ENCODE data around the gene VPS51.

The VPS51 gene

GRCh38 chr11:65077451-65077850 is 18.6 kb upstream of the VPS51 start:
- DNase-seq = no peak

GRCh38 chr11:65078151-65078550 is 17.9 kb upstream of the VPS51 start:
- DNase-seq = peak; percentile 85

- no peak for DNase-seq
These were observed 17.1 kb upstream of the VPS51 start for GRCh38 chr11:65078786-65079342.

- DNase-seq = no peak
These were observed 12.7 kb upstream of the VPS51 start for GRCh38 chr11:65083134-65083833.

DNA sequence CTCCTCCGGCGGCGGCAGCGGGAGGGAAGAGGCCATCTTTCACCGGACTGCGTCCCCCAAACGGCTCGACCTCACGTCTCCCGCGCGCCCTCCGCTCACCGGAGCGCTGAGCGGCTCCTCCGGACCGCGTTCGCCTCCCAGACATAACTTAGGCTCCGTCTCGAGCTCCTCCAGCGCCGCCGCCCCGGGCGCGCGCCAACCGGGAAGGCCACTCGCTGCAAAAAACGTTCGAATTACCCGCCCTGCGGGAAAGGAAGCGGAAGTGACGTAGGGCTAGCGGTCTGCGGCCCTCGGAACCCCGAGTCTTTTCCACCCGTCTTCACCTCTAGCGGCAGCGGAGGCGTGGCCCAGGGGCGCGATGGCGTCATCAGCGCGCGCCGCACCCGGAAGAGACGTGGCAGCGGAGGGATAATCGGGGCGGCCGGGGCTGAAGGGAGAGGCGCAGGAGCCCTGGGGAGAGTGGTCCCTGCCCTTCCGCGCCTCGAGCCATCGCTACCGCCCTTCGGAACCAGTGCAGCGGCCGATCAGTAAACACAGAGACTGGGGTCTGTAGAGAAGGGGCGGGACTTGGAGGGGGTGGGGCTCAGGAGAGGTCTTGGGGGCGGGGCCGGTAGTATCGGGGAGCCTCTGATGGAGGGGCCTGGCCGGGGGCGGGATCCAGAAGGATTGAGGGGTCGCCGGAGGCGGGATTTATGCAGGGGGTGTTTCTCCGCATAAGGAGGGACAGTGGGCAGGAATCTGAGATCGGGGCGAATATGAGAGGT is 12.0 kb upstream of the VPS51 start, which contains the start of the genes CDCA5 and ZFPL1:
Gene CDCA5 (minus strand): TSS at position 207 of the 764 bp plus-strand sequence. CDS start 62 bp downstream, at position 145.
Gene ZFPL1 (plus strand): TSS at position 389 of the 764 bp plus-strand sequence. CDS start 477 bp downstream, outside the sequence.
- peak; percentile 96 for DNase-seq

GRCh38 chr11:65084598-65085375 is 11.2 kb upstream of the VPS51 start:
- no peak for DNase-seq

- DNase-seq = no peak
These were observed 10.6 kb upstream of the VPS51 start for GRCh38 chr11:65085446-65085845.

GRCh38 chr11:65086809-65087208 is 9.2 kb upstream of the VPS51 start:
- DNase-seq = no peak

DNA sequence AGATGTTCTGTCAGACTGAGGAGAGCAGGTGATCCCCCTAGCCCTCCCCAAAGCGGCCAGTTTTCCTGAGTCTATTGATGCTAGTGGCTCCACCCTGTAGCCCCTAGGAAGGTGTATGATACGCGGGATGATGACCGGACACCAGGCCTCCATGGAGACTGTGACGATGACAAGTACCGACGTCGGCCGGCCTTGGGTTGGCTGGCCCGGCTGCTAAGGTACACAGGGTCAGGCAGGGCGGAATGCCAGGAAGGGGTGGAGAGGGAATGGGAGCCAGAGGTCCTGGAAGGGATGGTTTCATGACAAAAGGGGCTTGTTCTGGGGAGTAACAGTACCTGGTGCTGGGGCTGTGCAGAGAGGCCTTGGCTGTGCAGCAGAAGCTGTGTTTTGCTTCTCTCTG is 8.8 kb upstream of the VPS51 start:
- no peak for DNase-seq

DNA sequence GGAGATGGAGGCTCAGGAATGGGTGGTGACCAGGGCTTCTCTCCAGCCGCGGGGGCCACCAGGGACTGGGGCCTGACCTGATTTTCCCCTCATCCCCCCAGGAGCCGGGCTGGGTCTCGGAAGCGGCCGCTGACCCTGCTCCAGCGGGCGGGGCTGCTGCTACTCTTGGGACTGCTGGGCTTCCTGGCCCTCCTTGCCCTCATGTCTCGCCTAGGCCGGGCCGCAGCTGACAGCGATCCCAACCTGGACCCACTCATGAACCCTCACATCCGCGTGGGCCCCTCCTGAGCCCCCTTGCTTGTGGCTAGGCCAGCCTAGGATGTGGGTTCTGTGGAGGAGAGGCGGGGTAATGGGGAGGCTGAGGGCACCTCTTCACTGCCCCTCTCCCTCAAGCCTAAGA is 8.2 kb upstream of the VPS51 start:
- no peak for DNase-seq

GRCh38 chr11:65089621-65090020 is 6.4 kb upstream of the VPS51 start:
- no peak for DNase-seq

DNA sequence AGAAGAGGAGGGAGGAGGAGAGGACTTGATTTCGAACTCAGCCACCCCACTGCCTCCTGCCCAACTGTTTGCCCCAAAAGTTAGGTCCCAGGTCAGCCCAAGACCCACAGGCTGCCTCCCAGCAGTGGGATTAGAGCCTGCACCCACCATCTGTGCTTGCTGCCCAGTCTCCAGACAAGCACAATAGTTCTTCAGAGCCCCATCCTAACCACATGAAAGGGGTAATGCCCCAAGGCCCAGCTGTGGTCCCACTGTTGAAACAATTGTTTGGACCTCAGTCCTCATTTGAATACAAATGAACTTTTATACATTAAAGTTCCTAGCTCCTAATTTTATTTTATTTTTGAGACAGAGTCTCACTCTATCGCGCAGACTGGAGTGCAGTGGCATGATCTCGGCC is 5.4 kb upstream of the VPS51 start:
- DNase-seq = no peak

- DNase-seq = no peak
These were observed 587 bp upstream of the VPS51 start for GRCh38 chr11:65095427-65095826.

DNA sequence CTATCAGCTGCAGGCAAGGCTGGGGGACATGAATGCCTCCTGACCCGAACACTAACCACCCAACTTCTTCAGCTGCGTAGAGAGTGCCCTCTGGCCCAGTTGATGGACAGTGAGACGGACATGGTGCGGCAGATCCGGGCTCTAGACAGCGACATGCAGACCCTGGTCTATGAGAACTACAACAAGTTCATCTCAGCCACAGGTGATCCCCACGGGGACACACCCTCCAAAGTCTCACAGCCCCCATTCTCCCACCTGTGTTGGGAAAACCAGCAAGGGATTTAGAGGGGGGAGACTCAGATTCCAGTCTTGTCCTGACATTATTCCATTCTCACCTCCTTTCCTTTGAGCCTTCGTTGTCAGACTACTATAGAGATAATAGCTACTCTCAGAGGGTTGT is 912 bp downstream of the VPS51 start:
- DNase-seq = no peak

GRCh38 chr11:65100674-65101350 is 4.8 kb downstream of the VPS51 start:
- DNase-seq = no peak

DNA sequence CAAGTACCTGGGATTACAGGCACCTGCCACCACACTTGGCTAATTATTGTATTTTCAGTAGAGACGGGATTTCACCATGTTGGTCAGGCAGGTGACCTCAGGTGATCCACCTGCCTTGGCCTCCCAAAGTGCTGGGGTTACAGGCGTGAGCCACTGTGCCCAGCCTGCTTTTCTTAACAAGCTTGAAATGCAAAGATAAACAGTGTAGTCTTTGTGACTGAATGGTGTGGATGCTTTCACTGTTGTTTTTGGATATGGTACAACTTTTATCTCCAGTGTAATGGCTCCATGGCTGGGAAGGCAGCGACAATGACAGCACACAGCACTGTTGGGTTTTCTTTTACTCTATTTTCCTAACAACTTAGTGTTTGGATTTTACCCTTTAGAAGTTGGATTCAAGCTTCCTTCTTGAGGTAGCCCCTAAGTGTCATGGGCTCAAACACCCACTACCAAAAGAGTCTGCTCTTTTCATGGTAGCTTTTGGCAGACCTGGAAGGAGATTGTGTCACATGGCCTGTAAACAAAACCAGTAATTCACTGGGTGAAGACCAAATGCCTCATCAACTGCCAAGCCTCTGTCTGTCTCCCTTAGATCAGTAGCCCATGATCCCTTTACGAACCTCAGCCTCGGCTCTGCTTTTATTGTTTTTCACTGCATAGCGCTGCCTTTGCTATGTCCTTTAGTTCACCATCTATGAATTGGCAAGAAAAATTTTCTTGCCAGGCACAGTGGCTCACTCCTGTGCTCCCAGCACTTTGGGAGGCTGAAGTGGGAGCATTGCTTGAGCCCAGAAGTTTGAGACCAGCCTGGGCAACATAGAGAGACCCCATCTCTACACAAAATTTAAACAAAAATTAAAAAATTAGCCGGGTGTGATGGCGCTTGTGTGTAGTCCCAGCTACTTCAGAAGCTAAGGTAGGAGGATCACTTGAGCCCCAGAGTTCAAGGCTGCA is 6.4 kb downstream of the VPS51 start:
- no peak for DNase-seq

- no peak for DNase-seq
These were observed 7.5 kb downstream of the VPS51 start for GRCh38 chr11:65103476-65103875.

DNA sequence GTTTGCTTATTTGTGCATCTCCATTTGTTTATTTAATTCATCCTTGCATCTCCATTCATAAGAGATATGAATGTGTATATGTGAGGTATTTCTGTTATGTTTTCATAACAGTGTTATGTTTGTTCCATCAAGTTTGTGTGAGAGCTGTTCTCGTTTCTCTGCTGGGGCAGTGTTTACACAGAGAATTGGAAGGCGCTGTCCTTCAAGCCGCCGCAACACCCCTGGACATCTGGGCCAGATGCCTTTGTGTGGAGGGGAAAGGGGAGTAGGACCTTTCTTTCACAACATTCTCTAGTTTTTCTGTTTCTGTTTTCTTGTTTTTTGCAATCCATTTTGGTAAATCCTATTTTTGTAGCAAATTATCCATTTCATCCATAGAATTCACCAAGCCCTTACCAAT is 8.6 kb downstream of the VPS51 start:
- no peak for DNase-seq

DNA sequence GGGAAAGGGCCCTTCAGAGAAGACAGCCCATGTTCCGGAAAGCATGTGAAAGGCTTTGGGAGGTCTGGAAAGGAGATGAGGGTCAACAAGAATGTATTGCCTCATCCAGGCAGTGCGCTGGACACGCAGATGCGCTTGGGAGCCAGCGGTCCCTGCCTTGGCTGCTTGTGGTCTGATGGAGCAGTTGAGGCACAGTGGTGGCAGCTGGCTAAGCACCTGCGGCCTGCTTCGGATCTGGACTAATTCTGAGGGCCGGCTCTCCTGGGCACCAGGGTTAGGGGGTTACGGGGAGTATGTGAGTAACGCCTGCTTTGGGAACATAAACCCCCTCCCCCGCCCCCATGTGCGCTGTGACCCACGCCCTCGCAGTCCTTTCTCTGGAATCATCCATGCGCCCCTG is 11.1 kb downstream of the VPS51 start:
- no peak for DNase-seq

GRCh38 chr11:65107751-65108468 is 11.9 kb downstream of the VPS51 start:
- no peak for DNase-seq
